Fibroblast of lung (primary cell): ENCODE data around the gene WIZ.

Experiments used
- EZH2 ChIP-seq: IDR thresholded peaks from 2 replicates; pipeline ENCODE4 v1.5.1; 2012; ENCODE audit warnings: low read length, control low read depth, mild to moderate bottlenecking; ENCODE audit errors: missing control alignments
- TF ChIP-seq, protein P1 (sequence below), 2 donors: IDR thresholded peaks in 1 of 2; conservative IDR thresholded peaks in 1 of 2; 1 replicate in 1 of 2; 2 replicates in 1 of 2; pipeline ENCODE4 v1.5.1; 2011 to 2012; ENCODE audit warnings: low read length in 2 of 2, control low read depth in 1 of 2, inconsistent platforms in 1 of 2, low read depth in 1 of 2, mild to moderate bottlenecking in 1 of 2

DNA sequence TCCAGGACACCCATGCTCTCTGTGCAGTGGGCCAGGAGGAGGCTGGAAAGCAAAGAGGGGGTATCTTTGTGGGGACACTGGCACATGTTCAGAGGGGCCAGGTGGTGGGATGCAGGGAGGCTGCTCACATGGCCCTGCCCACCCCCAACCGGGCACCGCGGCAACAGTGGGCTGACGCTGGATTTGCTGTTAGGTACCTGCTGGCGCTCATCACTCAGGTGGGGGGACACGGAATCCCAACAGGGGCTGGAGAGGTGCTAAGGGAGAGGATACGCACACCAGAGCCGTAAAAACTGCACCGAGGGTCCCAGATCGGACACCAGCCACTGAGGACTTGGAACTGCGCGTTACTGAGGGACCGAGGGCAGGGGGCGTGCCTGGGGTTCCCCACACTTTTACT lies 50.1 kb downstream of the WIZ start:
- TF ChIP-seq, protein P1, sequence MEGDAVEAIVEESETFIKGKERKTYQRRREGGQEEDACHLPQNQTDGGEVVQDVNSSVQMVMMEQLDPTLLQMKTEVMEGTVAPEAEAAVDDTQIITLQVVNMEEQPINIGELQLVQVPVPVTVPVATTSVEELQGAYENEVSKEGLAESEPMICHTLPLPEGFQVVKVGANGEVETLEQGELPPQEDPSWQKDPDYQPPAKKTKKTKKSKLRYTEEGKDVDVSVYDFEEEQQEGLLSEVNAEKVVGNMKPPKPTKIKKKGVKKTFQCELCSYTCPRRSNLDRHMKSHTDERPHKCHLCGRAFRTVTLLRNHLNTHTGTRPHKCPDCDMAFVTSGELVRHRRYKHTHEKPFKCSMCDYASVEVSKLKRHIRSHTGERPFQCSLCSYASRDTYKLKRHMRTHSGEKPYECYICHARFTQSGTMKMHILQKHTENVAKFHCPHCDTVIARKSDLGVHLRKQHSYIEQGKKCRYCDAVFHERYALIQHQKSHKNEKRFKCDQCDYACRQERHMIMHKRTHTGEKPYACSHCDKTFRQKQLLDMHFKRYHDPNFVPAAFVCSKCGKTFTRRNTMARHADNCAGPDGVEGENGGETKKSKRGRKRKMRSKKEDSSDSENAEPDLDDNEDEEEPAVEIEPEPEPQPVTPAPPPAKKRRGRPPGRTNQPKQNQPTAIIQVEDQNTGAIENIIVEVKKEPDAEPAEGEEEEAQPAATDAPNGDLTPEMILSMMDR (conservative IDR thresholded peaks at IDR 0.05 in 1 of 2, IDR thresholded peaks at IDR 0.05 in 1 of 2; ENCODE audit: low read depth in 1 of 2, low read length in 2 of 2), result no peak
- TF ChIP-seq EZH2, result no peak
